ENCODE measurements around the gene SARS1.
A peak's percentile ranks its signal among the peaks of the same experiment; 100 is the strongest.
"Not testable (repeated sequence)": the region's sequence is repeated elsewhere in the genome, so short reads cannot be mapped to it uniquely, and the experiment has no call there.

SARS1 gene

DNA sequence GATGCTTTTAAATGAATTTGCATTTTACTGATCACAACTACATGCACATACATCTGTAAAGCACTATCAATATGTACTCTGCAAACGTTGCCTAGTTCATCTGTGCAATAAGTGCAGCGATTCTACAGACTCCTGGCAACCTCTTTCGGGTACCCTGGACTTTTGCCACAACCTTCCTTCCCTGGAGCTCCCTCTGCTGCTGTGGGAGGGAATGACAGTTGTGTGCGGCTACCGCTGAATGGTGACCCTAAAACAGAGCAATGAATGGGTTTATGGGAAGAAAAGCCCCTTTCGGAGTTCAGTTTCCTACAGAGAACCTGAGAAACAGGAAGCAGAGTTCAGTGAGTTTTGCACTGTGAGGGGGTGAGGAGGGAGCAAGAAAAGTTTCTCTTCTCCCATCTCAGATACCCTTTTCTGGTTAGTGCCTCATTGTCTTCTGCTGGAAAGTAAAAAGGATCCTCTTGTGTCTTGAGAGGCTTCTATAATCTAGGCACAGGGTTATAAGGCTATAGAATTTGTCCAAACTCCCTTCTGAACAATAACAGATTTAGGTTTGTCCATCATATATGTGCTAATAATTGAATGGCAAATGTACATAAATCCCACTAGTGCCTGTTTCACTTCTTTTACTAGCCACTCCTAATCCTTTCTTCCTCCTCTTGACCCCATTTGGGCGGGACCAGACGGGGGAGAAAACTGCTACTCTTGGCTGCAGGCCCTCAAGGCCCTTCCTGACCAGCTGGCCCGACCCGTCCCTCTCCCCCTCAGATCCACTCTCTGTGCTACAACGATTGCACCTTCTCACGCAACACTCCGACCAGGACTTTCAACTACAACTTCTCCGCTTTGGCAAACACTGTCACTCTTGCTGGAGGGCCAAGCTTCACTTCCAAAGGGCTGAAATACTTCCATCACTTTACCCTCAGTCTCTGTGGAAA lies 19.8 kb upstream of the SARS1 start:
- FAIRE-seq = no peak
- no peak for DNase-seq (ENCODE audit: low spot score)

- FAIRE-seq = peak; percentile 93
- peak; percentile 99 for DNase-seq (ENCODE audit: low spot score)
Observed at GRCh38 chr1:109197158-109198042, 16.3 kb upstream of the SARS1 start.

DNA sequence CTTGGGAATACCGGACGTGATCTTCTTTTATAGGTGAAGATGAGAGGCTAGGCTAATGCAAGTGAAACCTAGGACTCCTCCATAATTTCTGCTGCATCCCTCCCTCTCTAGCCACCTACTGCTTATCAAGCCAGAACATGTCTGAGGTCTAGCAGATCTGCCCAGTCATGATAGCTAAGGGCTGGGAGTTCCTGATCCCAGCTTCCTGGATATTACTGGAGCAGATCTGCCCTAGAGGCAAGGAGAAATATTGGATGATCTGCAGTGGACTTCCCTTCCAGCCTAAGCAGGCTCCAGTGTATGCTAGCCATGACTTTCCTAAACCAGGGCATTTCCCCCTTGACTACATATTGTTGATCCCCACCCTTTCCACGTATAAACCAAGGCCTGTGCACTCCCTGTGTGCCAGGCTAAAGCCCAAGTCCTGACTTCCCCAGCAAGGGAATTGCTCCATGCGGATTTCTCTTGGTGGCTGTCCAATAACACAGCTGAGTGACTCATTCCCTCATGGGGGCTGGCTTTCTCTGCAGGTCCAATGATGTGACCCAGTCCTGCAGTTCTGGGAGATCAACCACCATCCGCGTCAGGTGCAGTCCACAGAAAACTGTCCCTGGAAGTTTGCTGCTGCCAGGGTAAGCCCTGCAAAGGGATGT lies 15.5 kb upstream of the SARS1 start:
- FAIRE-seq = peak; percentile 53
- DNase-seq (ENCODE audit: low spot score) = peak; percentile 75

DNA sequence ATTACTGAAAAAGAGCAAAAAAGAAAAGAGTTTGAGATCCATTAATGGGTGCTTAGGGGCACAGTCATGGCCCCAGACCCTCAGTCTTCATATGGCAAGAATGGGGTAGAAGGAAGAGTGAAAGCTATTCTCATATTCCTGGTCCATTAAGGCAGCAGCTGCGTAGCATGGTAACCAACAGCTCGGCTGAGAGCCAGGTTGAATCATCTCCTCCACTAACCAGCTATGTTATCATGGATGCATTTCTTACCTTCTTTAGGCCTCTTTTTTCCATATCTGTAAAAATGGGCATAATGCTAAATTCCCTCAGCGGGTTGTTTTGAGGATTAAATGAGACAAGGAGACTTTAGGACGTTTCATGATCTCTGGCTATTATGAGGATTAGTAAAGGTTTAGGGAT lies 15.0 kb upstream of the SARS1 start:
- FAIRE-seq (no peak), DNase-seq (ENCODE audit: low spot score) (peak; percentile 30)

DNA sequence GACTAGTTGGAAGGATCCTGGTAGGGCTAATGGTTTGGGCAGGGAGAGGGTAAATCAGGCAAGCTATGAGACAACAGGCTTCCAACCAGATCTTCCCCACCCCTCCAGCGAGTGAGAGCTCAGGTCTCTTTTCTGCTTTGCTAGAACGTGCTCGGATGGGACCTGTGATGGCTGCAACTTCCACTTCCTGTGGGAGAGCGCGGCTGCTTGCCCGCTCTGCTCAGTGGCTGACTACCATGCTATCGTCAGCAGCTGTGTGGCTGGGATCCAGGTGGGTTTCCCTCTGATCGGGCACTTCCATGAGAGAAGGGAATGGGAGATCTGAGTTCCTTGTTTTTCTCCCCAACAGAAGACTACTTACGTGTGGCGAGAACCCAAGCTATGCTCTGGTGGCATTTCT lies 14.0 kb upstream of the SARS1 start:
- FAIRE-seq = no peak

DNA sequence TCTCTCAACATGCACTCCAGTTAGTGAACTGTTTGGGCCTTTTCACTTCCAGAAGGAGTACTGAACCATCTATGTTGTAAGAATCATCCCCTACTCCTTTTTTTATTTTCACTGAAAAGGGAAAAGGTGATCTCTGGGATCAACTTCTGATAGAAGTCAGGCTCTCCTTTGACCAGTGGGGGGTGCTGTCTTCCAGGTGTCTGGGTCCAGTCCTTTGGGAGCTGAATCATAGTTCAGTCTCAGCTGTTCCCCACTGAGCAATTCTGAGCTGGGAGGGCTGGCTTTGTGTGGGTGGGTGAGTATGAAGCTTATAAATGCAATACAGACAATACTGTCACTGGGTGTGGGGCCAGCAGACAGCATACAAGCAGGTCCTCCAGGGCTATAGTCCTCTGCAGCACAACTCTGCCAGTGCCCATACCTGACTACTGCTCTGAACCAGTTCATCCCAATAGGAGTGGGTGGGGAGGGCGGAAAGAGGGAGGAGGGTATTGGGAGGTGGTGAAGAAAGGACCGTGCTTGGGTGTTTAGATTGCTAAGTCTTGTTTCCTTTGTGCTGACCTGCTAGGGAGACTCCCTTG lies 12.5 kb upstream of the SARS1 start:
- DNase-seq (ENCODE audit: low spot score) (peak; percentile 53), FAIRE-seq (no peak)

More for the DNA sequence above, 14.0 kb upstream of the SARS1 start:
- no peak for DNase-seq (ENCODE audit: low spot score)

- DNase-seq (ENCODE audit: low spot score) (no peak), FAIRE-seq (no peak)
Observed at GRCh38 chr1:109204484-109204883, 9.2 kb upstream of the SARS1 start.

GRCh38 chr1:109206339-109206738 lies 7.4 kb upstream of the SARS1 start:
- FAIRE-seq (no peak), DNase-seq (ENCODE audit: low spot score) (no peak)

- FAIRE-seq (no peak), DNase-seq (ENCODE audit: low spot score) (no peak)
Observed at GRCh38 chr1:109207467-109208103, 6.1 kb upstream of the SARS1 start.

DNA sequence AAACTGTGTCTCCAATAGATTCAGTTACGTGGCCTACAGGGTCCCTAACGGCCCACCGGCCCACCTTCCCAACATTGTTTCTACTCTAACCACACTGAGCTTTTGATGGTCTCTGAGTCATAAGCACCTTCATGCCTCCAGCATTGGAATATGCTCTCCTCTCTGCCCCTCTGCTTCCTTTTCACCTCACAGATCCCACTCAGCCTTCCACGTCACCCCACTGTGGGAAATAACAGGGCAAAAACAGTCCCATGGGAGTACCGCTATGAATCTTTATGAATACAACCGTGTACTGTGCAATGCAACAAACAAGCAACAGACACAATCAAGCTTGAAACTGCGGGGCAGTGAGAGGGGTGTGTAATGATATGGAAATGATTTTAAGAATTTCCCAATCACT lies 5.3 kb upstream of the SARS1 start:
- DNase-seq (ENCODE audit: low spot score) (no peak), FAIRE-seq (no peak)

DNA sequence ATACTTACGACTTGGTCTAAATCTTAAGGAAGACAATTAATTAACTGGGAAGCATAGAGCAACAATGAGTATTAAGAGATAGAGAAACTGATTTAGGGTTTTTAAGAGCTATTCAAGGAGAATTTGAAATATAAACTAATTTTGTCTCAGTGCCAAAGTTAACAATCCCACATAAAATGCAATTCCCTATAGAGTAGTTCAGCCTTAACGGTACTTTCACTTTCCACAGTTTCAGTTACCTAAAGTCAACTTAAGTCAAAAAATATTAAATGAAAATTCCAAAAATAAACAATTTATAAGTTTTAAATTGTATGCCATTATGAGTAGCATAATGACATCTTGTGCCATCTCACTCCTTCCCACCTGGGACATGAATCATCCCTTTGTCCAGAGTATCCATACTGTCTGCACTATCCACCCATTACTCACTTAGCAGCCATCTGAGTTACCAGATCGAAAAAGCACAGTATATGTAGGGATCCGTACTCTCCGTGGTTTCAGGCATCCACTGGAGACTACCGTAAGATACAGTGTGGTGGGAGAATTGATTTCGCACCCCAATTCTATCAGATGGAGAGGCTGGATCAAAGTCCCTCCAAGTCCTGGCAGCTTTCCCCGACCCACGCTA lies 4.8 kb upstream of the SARS1 start:
- FAIRE-seq (no peak), DNase-seq (ENCODE audit: low spot score) (no peak)

DNA sequence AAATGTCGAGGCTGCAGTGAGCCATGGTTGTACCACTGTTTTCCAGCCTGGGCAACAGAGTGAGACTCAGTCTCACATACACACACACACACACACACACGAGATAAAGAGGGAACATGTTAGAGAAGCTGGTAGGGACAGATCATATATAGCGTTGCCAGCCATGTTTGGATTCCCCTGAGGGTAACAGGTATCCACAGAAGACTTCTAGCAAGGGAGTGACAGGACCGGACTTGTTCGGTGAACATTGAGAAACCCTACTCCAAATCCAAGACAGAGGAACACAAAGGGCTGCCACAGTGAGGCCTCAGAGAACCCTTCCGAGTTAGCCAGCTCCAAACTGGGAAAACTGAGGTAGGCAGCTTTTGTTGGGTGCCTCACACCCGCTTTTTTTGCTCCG lies 3.7 kb upstream of the SARS1 start:
- DNase-seq (ENCODE audit: low spot score) = no peak
- no peak for FAIRE-seq

DNA sequence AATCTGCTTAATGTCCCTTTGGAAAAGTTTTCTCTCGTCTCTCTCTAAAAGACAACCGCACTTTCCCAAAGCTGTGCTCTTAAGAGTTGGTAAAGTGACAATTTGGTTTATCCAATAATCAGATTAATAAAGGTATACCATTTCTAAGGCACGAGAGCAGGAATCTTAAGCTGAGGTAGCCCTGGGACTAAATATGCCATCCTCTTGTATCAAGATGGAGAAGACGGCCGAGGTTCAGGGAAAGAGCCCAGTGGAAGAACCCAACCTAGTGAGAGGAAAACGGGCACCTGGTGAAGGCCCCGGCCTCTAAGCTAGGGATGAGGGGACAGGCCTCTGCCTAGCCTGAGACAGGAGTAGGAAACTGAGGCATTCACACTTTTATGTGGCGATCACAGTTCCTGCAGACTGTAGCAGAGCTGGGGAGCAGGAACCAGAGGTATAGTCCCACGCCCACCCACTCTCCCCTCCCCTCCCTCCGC lies 334 bp upstream of the SARS1 start:
- FAIRE-seq = no peak
- no peak for DNase-seq (ENCODE audit: low spot score)

DNA sequence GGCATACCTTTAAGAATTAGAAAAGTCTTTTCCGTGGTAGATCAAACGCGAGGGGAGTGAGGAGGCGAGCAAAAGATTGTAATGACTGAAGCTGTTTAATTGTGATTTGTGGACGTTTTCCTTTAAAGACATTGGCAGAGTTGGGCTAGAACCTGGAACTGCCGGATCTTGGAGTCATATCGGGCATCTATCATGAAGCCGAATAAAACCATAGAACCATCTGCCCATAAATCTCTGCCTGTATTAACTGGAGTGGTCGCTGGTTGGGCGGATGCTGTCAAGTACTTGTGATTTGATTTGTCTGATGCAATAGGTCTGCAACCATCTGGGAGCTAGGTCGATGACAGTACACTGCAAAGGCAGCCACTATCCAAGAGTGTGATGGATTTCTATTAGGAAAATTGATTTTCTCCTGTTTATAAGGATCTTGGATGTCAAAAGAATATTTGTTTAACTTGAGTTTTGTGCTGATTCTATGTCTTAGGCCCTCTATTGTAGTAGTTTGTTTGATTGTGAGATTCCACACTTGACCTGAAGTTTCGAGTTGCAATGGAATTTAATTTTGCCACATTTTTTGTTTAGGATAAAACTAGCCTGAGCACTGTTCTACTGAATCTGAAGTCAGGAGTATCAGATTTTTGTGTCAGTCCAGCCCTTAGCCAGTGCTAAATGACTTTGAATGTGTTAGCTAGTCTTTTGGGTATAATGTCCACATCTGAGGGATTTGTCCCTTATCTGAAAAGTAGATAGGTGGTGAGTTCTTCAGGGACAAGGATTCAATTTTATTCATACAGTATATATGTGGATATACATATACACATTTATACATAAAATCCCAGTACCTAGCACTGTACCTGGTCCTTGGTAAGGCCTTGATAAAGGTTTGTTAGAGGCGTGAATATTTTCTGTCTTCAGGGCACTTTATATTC lies 1.2 kb downstream of the SARS1 start:
- DNase-seq (ENCODE audit: low spot score) (peak; percentile 72), FAIRE-seq (no peak)

- DNase-seq (ENCODE audit: low spot score) (no peak), FAIRE-seq (no peak)
Observed at GRCh38 chr1:109216662-109217061, 2.9 kb downstream of the SARS1 start.

- no peak for FAIRE-seq
- no peak for DNase-seq (ENCODE audit: low spot score)
Observed at GRCh38 chr1:109218516-109218915, 4.8 kb downstream of the SARS1 start.

DNA sequence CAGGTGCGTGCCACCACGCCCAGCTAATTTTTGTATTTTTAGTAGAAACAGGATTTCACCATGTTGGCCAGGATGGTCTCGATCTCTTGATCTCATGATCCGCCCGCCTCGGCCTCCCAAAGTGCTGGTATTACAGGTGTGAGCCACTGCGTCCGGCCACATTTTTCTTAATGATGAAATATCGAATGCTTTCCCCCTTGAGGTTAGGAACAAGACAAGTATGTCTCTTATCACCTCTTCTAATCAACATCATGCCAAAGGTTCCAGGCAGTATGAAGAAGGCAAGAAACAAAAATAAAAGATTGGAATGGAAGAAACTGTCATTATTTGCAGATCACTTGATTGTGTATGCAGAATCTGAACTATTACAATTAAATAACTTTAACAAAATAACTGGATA lies 7.5 kb downstream of the SARS1 start:
- DNase-seq (ENCODE audit: low spot score); FAIRE-seq: not testable (repeated sequence)

- FAIRE-seq (no peak), DNase-seq (ENCODE audit: low spot score) (no peak)
Observed at GRCh38 chr1:109225308-109225707, 11.6 kb downstream of the SARS1 start.

All from RCC 7860 (cell line).